Measurements from ENCODE around the gene KCNJ6.
A peak's percentile ranks its signal among the peaks of the same experiment; 100 is the strongest.
"Not testable (repeated sequence)": the region's sequence is repeated elsewhere in the genome, so short reads cannot be mapped to it uniquely, and the experiment has no call there.

KCNJ6 gene

DNA sequence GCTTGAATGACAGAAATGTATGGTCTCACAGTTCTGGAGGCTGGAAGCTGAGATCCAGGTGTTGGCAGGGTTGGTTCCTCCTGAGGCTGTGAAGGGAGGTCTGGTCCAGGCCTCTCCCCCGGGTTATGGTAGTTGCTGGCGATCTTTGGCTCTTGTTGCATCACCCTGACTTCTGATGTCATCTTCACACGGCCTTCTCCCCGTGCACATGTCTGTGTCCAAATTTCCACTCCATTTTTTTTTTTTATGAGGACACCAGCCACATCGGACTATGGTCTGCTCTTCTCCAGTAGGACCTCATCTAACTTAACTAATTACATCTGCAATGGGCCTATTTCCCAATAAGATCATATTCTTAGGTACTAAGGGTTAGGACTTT lies 232.2 kb downstream of the KCNJ6 start:
- DNase-seq (ENCODE audit: low read depth in 3 of 3, low spot score in 1 of 3): no peak

DNA sequence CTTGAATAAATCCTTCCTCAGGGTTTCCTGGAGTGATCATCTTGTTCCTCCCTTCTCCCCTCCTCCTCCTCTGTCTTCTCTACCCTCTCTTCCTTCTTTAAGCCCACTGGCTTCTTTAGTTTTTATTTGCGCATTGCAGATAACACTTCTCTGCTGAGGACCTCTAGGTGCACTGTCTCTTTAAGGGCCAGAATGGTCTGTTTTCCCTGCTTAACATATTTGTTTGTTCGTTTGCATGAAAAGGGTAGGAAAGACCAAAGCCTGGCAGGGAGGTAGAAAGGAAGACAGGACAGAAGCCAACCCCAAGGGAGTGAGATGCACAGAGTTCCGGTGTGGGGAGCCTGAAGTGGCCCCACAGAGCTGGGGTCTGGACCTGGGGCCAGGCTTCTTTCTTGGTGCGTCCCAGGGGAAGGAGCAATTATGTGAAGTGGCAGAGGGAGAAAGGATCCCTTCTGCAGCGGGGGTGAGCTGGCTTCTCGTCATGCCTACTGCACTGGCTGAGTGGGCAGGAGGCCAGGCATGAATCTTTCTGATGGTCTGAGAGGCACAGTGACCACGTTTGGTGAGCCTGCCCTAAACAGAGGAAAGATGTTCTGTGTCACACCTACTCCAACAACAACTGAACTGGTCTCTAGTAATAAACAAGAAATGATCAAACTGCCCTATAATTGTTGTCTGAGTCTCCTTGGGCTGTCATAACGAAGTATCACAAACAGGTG lies 232.7 kb downstream of the KCNJ6 start:
- no peak for DNase-seq (ENCODE audit: low read depth in 3 of 3, low spot score in 1 of 3)

DNA sequence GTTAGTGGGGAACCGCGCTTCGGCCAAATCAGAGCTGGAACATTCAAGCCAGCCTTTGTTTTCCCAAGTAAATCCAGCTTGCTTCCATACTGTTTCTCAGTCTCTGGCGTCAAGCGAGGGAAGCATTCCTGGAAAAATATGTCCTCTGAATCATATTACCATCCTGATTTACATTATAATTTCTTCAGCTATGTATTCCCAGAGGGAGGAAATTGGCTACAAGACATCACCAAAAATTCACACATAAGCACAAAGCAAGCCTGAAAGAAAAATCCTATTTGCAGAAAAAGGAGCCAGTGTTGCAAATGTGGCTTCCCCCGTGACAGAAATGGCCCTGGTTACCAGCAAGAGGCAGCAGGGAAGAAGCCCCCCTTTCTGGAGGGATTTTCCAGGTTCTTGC lies 233.3 kb downstream of the KCNJ6 start:
- no peak for DNase-seq (ENCODE audit: low read depth in 3 of 3, low spot score in 1 of 3)

DNA sequence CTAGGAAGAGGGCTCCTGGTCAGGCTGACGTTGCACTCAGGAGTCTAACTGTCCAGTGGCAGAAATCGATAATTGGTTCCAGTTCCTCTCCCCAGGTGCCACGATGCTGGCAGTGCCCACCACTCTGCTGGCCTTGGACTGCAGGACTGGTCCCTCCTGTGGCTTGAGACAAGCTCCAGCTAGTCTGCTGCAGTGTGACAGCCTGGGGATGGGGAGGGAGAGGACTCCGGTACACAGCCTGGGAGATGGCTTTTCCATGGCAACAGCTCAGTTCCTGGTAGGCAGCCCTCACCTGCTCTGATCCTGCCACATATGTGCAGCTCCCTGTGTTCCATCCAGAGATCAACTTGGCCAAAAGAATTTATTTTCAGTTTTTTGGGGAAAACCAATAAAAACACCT lies 239.3 kb downstream of the KCNJ6 start:
- DNase-seq (ENCODE audit: low read depth in 3 of 3, low spot score in 1 of 3): no peak

DNA sequence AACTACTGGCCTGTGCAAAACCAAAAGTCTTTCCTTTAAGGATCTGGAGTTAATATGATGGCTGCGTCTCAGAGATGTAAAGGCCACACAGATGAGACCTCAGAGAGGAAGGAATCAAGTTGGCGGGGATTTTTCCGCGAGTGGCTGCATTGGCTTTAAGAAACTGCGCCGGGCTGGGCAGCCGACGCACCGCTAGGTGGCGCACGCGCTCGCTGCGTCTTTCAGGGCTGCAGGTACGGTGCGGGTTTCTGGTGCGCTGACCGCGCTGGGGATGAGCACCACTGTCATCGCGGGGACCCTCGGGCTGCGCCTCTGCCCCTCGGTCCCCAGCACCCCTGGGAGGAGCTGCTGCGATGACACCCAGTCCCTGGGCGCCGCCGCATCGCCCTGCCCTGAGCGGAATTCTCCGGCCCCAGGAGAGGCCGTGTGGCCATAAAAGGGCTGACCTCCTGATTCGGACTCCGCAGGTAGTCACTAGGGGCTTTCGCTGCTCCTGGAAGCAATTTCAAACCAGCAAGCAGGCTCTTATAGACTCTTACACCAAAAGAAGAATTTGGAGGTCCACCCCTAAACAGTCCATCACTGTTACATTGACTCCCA lies 241.0 kb downstream of the KCNJ6 start:
- DNase-seq (ENCODE audit: low read depth in 3 of 3, low spot score in 1 of 3): peak in 2 of 3 donors; percentile 17 to 45

DNA sequence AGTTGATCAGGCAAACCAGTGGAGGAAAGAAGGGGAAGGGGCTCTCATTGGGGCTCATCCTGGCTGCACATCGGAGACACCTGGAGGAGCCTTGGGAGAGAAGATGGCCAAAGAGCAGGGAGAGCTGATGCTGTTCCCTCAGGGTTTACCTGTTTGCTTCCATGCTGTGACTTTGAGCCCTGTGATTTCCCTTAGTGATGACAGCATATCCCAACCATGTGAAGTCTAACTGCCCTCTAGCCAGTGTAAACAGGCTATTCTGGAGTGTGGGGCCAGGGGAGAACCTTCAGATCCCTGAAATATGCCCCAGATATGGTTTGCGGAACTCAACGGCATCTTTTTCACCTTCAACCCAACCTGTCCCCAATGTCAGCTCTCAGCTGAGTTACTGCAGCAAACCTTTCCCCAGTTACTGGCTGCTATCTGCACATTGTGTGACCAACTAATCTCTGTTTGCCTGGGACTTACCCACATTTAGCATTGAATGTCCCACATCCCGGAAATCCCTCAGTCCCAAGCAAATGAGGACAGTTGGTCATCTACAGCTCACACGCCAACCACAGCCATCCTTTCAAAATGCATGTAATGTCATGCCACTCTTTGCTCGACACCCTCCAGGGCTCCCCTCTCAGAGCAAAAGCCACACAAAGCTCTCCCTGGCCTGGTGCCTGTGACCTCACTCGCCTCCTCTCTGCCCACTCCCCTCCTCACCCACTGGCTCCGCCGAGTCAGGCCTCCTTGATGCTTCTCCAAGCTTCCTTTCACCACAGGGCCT lies 242.3 kb downstream of the KCNJ6 start:
- no peak for DNase-seq (ENCODE audit: low read depth in 3 of 3, low spot score in 1 of 3)

DNA sequence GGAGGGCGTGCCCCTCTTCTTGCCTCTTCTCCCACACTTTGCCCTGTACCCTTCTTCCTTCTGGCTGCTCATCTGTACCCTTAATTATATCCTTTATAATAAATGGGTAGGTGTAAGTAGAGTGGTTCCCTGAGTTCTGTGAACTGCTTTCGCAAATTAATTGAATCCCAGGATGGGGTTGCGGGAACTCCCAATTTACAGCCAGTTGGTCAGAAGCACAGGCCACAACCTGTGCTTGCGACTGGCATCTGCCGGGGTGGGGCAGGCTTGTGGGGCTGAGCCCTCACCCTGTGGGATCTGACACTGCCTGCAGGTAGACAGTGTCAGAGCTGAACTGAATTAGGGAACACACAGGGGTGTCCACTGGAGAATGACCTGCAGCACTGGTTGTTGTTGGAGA lies 244.9 kb downstream of the KCNJ6 start:
- no peak for DNase-seq (ENCODE audit: low read depth in 3 of 3, low spot score in 1 of 3)

DNA sequence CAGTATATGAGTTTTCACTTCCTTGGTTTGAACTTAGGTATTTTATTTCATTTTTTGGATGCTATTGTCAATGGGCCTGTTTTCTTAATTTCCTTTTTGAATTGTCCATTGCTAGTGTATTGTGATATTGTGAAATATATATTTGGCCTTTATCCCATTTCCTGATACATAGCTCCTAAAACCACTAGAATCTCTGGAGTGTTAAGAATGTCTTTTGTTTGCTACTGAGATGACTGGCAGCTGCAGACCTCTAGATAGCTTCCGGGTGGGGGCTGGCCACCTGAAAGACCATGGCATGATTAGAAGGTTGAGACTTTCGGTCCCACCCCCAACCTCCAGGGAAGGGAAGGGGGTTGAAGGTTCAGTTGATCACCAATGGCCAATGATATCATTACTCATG lies 245.4 kb downstream of the KCNJ6 start:
- no peak for DNase-seq (ENCODE audit: low read depth in 3 of 3, low spot score in 1 of 3)

DNA sequence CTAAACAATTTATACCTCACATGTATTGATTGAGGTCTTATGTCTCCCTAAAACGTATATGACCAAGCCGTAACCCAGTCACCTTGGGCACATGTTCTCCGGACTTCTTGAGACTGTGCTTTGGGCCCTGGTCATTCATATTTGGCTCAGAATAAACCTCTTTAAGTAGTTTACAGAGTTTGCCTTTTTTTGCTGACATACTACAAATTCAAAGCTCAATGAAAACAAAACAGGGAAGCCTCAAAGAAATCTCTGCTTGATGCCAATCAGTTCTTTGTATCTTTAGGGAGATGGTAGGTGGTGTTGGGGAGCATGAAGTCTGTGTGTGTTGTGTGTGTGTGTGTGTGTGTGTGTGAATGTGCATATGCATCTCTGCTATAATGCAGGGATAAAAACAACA lies 247.0 kb downstream of the KCNJ6 start:
- DNase-seq (ENCODE audit: low read depth in 3 of 3, low spot score in 1 of 3): no peak

DNA sequence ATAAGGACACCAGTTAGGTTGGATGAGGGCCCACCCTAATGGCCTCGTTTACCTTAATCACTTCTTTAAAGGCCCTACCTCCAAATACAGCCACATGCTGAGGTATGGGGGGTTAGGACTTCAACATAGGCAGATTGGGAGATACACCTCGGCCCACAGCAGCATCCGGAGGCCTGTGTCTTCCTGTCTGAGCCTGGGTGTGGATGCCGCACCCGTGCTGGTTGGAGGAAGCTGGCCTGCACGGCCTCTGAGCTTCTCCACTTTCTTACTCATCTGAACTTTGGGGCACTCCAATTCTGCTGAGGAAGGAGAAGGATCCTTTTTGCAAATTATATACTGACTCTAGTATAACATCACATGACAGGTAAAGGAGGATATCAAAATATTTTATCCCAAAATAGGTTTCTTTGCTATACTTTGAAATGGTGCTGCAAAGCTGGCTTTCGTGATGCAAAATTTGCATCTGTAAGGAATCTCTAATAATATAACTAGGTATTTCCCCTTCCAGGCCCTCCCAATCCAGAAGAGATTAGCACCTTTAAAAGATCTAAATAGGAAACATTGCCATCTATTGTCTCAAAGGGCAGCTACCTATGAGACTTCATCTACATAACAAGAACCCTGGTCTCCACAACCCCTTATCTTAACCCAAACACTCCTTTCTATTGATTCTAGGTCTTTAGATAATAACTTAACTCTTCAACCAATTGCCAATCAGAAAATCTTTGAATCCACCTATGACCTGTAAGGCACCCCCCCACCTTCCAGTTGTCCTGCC lies 247.6 kb downstream of the KCNJ6 start:
- no peak for DNase-seq (ENCODE audit: low read depth in 3 of 3, low spot score in 1 of 3)

DNA sequence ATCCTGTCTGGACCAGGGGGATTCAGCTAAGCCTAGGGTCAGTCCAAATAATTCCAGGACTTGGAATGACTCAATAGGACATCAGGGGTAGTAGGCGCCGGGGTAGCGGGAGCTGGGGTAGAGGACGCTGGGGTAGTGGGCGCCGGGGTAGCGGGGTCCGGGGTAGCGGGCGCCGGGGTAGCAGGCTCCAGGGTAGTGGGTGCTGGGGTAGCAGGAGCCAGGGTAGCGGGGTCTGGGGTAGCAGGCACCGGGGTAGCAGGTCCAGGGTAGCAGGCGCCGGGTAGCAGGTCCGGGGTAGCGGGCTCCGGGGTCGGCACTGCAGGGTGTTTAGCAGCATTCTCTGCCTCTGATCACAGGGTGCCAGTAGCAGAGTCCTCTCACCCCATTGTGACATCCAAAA lies 248.9 kb downstream of the KCNJ6 start:
- no peak for DNase-seq (ENCODE audit: low read depth in 3 of 3, low spot score in 1 of 3)

DNA sequence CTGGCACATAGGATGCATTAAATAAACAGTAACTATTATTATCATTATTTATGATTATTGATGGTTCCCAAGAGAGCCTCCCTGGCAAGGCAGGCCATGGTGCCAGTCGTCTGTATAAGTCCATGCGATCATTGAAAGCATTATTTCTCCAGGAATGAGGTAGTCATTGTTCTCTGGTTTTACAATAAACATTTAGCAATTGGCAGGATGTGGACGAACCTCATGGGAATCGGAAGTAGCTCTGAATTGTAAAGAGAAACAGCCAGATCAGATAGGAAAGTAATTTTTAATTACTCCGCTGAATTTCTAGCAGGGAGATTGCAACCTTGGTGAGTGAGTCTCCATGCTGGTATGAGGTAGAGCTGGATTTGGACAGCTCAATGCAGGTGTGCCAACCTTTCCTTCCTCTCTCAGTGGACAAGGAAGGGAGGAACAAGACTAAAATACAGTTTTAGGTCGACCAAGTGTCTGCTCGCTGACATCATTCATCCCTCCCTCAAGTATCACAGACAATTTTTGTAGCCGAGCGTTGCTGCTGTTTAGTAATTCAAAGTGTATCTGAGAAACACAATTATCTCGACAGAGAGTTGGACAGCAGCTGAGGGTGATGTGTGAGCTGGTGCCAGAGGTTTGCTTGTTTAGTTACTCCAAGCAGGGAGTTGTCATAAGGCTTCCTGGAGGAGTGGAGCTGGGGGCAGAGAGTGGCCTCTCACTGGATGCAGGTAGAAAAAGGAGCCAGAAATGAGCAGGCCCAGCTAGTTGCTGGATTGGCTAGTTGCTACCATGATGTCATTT lies 250.8 kb downstream of the KCNJ6 start:
- no peak for DNase-seq (ENCODE audit: low read depth in 3 of 3, low spot score in 1 of 3)

DNA sequence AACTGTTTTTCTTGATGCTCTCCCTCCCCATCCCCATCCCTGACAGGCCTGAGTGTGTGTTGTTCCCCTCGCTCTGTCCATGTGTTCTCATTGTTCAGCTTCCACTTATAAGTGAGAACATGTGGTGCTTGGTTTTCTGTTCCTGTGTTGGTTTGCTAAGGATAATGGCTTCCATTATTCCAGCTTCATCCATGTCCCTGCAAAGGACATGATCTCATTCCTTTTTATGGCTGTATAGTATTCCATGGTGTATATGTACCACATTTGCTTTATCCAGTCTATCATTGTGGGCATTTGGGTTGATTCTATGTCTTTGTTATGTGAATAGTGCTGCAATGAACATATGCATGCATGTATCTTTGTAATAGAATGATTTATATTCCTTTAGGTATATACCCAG lies 254.0 kb downstream of the KCNJ6 start:
- DNase-seq (ENCODE audit: low read depth in 3 of 3, low spot score in 1 of 3): not testable (repeated sequence)

DNA sequence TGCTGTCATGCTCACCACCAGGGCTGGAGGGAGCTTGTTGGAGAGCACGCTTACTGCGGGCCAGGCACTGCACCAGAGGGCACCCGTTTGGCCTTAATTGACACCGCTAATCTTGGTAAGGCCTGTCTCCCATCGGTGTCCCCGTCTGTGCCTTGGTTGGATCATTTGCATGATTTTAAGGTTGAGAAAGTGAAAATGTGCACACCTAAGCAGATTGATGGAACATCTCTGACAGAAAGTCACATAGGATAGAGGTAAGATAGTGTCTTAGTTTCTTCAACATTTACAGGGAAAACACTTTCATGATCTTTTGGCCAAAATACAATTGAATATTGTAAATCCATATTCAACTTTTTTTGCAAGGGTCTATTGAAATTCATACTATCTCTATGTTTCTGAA lies 255.5 kb downstream of the KCNJ6 start:
- no peak for DNase-seq (ENCODE audit: low read depth in 3 of 3, low spot score in 1 of 3)

DNA sequence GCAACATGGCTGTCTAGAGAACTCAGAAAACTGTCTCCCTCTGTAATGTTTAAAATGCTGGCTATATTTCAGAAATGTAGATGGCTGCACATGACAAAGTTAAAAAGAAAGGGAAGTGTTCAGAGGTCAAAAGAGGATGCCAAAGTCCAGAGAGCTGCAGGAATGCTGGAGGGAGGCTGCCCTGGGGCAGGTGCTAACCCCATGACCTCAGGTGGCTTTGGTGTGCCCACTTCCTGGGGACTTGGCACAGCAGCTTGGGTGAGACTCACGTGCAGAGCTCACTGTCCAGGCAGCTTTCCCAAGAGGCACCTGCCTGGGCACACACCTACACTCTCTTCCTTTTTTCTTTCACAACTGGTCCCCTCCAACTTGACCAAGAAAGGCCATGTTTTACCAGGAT lies 256.4 kb downstream of the KCNJ6 start:
- DNase-seq (ENCODE audit: low read depth in 3 of 3, low spot score in 1 of 3): no peak

DNA sequence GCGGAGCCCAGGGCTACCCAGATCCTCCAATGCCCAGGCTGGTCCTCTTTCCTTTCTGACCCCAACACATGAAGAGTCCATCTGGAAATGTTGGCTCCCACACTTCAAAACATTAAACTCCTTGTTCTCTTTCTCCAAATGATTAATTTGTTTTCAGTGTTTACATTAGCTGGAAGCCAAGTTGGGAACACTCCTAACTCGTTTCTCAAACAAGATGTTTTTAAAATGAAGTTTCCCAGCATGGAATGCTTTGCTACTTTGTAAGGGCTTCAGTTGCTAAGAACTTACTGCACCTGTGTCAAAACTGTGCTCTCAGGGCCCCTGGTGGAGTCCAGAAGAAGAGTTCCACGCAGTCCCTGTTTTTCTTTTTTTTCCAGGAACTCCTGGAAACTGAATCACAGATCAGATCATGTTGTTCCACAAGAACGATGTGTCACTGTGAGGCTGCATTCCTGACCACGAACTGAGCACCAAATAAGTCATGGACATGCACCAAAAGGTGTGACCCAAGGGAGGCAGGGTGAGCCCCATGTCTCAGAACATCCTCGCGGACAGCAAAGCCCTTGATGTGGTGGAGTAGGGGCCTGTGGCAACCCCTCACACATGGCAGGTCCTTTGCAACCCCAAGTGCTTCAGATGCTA lies 257.3 kb downstream of the KCNJ6 start:
- no peak for DNase-seq (ENCODE audit: low read depth in 3 of 3, low spot score in 1 of 3)

DNA sequence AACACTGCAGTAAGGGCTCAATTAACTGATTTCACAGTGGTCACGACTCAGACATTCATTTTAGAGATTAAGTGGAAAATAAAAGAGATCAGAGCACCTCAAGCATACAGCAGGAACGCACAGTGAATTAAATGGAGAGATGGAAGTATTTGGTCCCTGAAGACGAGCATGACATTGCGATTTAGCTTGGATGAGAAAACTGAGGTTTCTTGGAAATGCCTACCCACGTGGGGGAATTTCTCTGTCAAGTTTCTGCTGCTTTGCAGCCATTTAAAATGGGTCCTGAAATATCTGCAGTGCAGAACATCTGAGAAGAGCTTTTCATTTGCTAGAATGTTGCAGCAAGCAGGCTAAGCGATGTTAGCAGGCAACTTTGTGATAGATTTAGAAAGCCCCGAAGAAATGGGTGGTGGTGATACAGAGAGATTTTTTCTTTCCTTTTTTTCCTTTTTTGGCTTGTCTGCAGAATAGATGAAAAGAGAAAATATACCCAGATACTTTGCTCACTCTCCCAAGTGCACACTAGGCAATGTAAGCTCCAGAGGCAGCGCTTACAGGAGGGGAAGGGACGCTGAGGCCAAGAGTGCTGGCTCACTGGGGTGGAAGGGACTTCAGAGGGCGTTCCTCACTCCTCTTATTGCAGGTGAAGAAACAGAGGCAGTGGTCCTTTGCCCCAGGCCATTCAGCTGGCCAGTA lies 258.0 kb downstream of the KCNJ6 start:
- no peak for DNase-seq (ENCODE audit: low read depth in 3 of 3, low spot score in 1 of 3)

DNA sequence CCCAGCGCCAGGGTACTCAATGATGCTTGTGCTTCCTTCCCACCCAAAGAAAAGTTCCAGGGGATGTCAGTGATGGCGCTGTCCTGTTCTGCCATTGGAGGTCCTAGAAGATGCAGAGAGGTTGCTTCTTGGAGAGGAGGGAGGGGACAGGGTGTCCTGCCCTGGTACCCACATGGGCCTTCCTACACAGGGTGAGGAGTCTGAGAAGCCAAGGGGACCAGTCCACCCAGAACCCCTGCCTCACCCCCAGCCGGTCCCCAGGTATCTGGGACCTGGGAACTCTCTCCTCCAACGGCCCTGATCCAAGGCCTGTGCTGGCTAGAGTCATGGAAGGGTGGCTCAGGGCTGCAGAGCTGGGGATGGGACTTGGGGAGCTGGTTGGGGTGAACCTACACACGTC lies 259.4 kb downstream of the KCNJ6 start:
- DNase-seq (ENCODE audit: low read depth in 3 of 3, low spot score in 1 of 3): no peak

DNA sequence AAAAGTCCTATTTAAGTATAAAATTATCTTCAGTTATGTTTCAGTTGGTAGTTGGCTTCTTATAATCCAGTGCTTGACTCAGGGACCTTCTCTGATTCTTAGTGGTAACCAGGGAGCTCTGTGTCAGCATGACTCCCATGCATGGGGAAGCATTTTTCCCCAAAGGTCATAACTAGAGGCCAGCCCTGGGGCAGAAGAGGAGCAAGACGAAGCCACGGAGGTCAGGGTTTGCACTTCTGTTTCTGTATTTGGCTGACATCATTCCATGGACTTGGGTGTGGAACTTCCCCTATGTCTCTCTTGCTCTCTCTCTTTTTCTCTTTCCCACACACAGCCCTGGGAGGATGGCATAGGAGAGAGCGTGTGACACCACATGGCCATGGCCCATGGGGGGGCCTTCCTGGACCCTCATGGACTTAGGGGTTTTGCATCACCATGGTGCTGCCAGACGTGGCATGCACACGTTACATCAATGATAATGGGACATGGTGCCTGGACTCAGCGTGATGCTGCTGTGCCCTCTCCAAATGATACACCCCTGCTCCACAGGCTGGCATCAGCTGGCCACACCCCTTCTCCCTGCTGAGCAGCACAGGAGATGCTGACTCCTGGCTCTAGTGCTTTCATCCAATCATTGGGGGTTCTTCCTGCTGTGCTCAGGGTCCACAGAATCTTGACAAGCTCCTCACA lies 260.5 kb downstream of the KCNJ6 start:
- DNase-seq (ENCODE audit: low read depth in 3 of 3, low spot score in 1 of 3): no peak

All from stimulated activated CD4-positive, alpha-beta T cell treated with anti-CD3 and anti-CD28 coated beads, TNF-alpha, amount 100 ng/mL, for 1 hour (primary cell).